ENCODE results near the gene SP6.

The SP6 gene

DNA sequence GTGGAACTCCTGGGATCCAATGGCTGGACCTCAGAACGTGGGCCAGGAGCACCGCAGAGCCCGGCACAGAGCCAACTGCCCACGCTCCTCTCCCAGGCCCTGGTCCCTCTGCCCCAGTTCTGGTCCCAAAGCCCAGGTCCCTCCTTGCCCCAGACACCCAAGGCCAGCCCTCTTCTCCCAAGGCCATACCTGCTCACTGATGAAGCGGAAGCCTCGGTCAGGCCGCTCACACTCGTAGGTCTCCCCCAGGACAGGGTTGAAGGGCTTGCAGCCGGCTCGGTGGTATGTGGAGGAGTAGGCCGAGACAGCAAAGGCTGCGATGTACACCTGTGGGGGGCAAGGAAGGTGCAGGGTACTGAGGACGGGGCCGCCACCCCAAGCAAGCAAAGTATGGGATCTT is 37.9 kb downstream of the SP6 start:
- Histone ChIP-seq H3K4me1 (ENCODE audit: insufficient read depth, low read length) (no peaks in the 10 kb centered on the region), H3K36me3 (ENCODE audit: insufficient read depth, low read depth, low read length) (peaks cover 9% of the 10 kb centered on the region; the same call in 1 of the 2 replicates), H3K9ac (ENCODE audit: low read depth, low read length) (no peak overlapping the region), H3K9me3 (ENCODE audit: insufficient read depth, low read depth, low read length) (no peaks in the 10 kb centered on the region), H3K4me3 (ENCODE audit: low read length) (no peak overlapping the region), H3K27me3 (ENCODE audit: insufficient read depth, low read length) (no peaks in the 10 kb centered on the region), H3K27ac (ENCODE audit: low read length) (no peak overlapping the region)

DNA sequence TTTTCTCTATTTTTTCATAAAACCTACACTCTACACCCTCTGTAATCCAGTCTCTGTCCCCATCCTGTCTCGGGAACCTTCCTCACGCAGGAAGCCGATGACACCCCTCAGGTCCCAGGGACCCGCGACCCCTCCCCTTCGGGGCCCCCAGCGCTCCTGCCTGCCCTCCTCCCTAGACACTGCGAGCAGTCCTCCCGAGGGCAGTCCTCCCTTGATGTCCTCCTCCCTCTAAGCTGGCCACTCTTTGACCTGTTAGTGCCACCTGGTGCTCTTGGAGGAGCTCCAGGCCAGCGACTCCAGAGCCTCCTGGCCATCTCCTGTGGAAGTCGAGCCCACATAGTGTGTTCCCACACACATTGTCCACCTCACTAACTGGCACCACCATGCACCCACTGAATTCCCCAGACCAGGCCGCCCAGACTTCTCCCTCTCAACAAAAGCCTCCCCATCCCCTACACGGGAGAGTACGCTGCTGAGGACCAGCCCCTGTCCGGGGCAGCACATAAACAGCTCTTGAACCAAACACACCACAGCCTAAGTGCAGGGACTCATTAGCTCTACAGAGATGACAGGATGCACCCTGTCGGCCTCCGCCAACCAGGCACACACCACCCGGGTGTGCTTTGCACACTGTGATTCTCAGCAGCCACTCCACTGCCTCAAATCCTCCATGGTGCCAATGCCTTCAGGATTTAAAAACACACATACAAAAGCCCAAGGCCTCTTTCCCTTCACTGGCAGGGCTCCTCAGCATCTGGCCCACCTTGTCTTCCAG is 38.6 kb downstream of the SP6 start:
- Histone ChIP-seq H3K4me3 (ENCODE audit: low read length) (no peak overlapping the region), H3K4me1 (ENCODE audit: insufficient read depth, low read length) (no peaks in the 10 kb centered on the region), H3K36me3 (ENCODE audit: insufficient read depth, low read depth, low read length) (peaks cover 9% of the 10 kb centered on the region; the same call in 1 of the 2 replicates), H3K9ac (ENCODE audit: low read depth, low read length) (no peak overlapping the region), H3K27ac (ENCODE audit: low read length) (no peak overlapping the region), H3K27me3 (ENCODE audit: insufficient read depth, low read length) (no peaks in the 10 kb centered on the region), H3K9me3 (ENCODE audit: insufficient read depth, low read depth, low read length) (no peaks in the 10 kb centered on the region)

DNA sequence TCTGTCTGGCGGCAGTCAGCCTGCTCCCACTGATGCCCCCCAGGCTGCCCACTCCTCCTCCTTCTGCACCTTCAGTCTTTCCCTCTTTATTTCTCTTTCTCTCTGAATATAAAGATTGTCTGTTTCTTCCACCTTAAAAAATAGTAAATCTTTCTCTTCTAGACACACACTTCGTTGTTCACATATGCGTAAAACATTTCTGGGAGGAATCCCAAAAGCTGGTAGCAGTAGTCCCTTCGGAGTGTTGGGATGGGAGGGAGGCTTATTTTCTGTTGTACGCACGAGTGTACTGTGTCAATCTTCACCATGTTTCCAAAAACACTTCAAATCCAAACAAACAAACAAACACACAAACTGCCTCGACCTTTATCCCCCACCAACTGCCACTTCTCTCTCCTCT is 39.3 kb downstream of the SP6 start:
- no peaks in the 10 kb centered on the region for H3K4me1 ChIP-seq (ENCODE audit: insufficient read depth, low read length)
- H3K9ac ChIP-seq (ENCODE audit: low read depth, low read length) = no peak overlapping the region
- no peak overlapping the region for H3K4me3 ChIP-seq (ENCODE audit: low read length)
- peaks cover 12% of the 10 kb centered on the region; the same call in 1 of the 2 replicates for H3K36me3 ChIP-seq (ENCODE audit: insufficient read depth, low read depth, low read length)
- no peaks in the 10 kb centered on the region for H3K27me3 ChIP-seq (ENCODE audit: insufficient read depth, low read length)
- H3K9me3 ChIP-seq (ENCODE audit: insufficient read depth, low read depth, low read length) = no peaks in the 10 kb centered on the region
- H3K27ac ChIP-seq (ENCODE audit: low read length) = no peak overlapping the region

DNA sequence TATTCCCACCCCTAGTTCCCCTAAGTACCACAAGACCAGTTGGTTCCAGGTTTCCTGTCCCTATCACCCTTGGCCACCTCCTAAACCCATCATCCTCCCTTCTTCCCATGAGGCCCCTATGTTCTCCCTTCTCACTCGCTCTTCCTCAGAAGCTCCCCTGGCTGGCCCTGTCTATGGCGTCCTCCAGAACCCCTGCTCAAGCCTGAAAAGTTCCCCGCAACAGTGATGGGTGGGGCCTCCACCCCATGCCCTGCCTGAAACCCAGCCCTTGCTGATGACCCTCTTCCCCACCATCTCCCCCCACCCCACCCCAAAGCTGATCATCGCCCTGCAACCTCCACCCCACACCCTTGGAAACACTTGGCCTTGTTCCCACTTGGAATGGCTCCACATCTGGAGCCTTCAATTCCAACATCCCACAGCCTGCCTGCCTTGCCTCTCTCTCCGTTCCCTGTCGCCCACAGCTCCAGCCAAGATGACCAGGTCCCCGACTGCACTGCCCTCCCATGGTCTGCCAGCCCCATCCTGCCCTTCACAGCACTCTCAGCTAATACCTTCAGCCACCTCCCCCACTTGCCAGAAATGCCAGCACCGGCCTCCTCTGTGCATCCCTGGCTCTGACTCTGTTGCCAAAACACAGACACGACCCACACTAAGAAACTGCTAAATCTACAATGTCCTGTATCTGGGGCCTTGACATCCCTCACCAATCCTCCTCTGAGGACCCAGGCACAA is 39.9 kb downstream of the SP6 start:
- no peak overlapping the region for H3K9ac ChIP-seq (ENCODE audit: low read depth, low read length)
- H3K9me3 ChIP-seq (ENCODE audit: insufficient read depth, low read depth, low read length) = no peaks in the 10 kb centered on the region
- no peaks in the 10 kb centered on the region for H3K27me3 ChIP-seq (ENCODE audit: insufficient read depth, low read length)
- no peak overlapping the region for H3K4me3 ChIP-seq (ENCODE audit: low read length)
- H3K27ac ChIP-seq (ENCODE audit: low read length) = no peak overlapping the region
- peaks cover 12% of the 10 kb centered on the region; the same call in 1 of the 2 replicates for H3K36me3 ChIP-seq (ENCODE audit: insufficient read depth, low read depth, low read length)
- H3K4me1 ChIP-seq (ENCODE audit: insufficient read depth, low read length) = no peaks in the 10 kb centered on the region

DNA sequence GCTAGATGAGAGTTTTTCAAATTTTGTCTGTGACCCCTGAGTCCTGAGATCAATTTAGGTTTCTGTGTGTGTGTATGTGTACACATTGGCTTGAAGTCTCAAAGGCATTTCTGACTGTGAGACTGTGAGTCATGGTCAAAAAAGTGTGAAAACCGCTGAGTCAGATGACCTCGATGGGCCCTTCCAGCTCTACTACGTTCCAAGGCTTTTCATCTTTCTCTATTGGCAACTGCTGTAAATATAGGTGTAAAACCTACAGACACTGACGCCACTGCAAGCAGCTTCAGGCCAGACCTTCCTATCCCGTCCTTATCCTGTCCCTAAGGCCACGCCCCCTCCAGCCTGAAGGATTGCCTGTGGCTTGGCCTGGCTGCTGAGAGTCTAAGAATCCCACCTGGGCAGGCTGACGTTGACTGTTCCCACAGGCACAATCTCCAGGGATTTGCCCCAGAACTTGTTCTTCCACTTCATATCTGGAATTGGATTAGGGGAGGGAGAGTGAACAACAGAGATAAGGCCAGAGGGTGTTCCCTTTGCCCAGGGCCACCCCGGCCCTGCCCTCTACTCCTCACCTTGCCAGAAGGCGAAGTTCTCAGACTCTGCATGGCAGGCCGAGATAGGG is 40.7 kb downstream of the SP6 start:
- no peak overlapping the region for H3K27ac ChIP-seq (ENCODE audit: low read length)
- no peak overlapping the region for H3K9ac ChIP-seq (ENCODE audit: low read depth, low read length)
- H3K9me3 ChIP-seq (ENCODE audit: insufficient read depth, low read depth, low read length) = no peaks in the 10 kb centered on the region
- peaks cover 12% of the 10 kb centered on the region; the same call in 1 of the 2 replicates for H3K36me3 ChIP-seq (ENCODE audit: insufficient read depth, low read depth, low read length)
- H3K27me3 ChIP-seq (ENCODE audit: insufficient read depth, low read length) = no peaks in the 10 kb centered on the region
- H3K4me3 ChIP-seq (ENCODE audit: low read length) = no peak overlapping the region
- no peaks in the 10 kb centered on the region for H3K4me1 ChIP-seq (ENCODE audit: insufficient read depth, low read length)

DNA sequence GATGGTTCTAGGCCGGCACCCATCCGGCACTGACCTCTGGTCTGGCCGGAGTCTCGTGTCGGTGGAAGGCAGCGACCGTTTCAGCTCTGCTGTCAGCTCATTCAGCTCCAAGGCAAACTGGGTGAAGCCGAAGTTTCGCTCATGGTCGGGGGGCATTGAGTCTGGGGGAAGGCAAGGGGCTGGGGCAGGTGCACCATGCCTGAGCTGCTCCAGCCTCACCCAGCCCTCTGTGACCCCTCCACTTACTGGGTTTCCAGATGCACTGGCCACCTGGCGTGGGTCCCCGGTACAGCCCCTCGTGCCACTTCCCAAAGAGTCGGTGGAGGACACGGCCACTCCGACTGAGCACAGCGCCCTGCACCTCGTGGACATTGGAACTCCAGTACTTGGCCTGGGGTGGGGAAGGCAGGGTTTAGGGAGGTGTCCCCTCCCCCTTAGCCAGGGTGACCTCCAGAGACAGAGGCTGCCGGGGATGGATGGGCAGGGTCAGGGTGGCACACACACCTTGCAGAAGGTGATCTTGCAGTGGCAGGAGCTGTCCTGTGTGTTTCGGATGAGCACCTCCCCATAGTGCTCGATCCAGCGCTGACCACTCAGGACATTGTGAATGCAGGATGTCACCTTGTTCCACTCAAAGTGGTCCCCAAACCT is 42.0 kb downstream of the SP6 start:
- no peaks in the 10 kb centered on the region for H3K9me3 ChIP-seq (ENCODE audit: insufficient read depth, low read depth, low read length)
- no peak overlapping the region for H3K27ac ChIP-seq (ENCODE audit: low read length)
- H3K4me1 ChIP-seq (ENCODE audit: insufficient read depth, low read length) = no peaks in the 10 kb centered on the region
- H3K4me3 ChIP-seq (ENCODE audit: low read length) = no peak overlapping the region
- H3K36me3 ChIP-seq (ENCODE audit: insufficient read depth, low read depth, low read length) = peaks cover 12% of the 10 kb centered on the region; the same call in 1 of the 2 replicates
- no peaks in the 10 kb centered on the region; the same call in 1 of the 2 replicates for H3K27me3 ChIP-seq (ENCODE audit: insufficient read depth, low read length)
- no peak overlapping the region for H3K9ac ChIP-seq (ENCODE audit: low read depth, low read length)

DNA sequence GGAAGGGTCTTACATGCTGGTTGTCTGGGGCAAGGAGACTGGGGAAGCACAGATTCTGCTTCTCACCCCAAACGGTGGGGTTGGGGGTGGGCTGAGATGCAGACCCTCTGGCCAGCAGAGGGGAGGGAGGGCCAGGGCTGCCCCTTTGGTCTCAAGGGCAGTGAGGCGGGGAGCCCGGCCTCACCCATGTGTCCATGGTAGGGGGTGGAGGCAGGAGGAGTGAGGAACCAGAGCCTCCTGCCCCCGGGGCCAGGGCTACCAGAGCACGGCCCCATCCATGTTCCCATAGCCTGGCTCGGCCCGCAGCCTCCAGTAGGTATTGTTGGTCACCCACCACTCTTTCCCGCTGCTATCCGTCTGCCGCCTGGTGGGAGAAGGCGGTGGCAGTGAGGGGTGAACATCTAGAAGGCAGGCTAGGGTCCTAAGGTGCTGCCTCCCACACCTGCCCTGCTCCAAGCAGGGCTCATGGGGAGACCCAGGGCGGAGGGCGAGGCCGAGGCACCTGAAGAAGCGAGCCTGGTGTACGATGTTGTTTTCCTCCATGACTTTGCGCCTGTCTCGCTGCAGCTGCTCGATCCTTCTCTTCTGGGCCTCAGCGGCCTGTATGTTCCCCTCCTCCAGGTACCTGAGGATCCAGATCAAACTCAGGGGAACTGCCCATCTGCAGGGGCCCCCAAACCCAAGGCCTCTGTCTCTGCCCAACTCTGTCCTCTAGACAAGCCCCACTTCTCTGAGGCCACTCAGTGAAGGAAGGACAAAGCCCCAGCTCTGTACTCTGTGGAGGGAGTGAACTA is 42.7 kb downstream of the SP6 start:
- Histone ChIP-seq H3K27me3 (ENCODE audit: insufficient read depth, low read length) (no peaks in the 10 kb centered on the region; the same call in 1 of the 2 replicates), H3K27ac (ENCODE audit: low read length) (no peak overlapping the region), H3K4me1 (ENCODE audit: insufficient read depth, low read length) (no peaks in the 10 kb centered on the region), H3K4me3 (ENCODE audit: low read length) (no peak overlapping the region), H3K9ac (ENCODE audit: low read depth, low read length) (no peak overlapping the region), H3K36me3 (ENCODE audit: insufficient read depth, low read depth, low read length) (peaks cover 12% of the 10 kb centered on the region; the same call in 1 of the 2 replicates), H3K9me3 (ENCODE audit: insufficient read depth, low read depth, low read length) (no peaks in the 10 kb centered on the region)

DNA sequence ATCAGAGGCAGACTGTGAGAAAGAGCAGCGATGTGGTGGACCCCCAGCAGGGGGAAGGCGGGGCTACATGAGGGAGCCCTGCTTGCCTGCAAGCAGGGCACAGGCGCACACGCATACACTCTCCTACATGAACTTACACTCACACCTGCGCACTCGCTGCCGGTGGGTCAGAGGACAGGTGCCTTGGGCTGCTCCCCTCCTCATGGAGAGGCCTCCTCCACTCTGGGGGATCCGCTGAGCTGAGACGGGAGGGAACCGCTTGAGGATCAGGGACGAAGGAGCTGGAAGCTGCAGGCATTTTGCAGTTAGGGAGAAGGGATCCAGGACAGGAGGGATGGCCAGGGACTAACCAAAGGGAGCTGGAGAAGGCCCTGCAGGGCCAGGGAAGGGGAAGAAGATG is 43.5 kb downstream of the SP6 start:
- no peak overlapping the region for H3K27ac ChIP-seq (ENCODE audit: low read length)
- no peaks in the 10 kb centered on the region for H3K4me1 ChIP-seq (ENCODE audit: insufficient read depth, low read length)
- no peak overlapping the region for H3K4me3 ChIP-seq (ENCODE audit: low read length)
- H3K27me3 ChIP-seq (ENCODE audit: insufficient read depth, low read length) = no peaks in the 10 kb centered on the region; the same call in 1 of the 2 replicates
- H3K9me3 ChIP-seq (ENCODE audit: insufficient read depth, low read depth, low read length) = no peaks in the 10 kb centered on the region
- H3K36me3 ChIP-seq (ENCODE audit: insufficient read depth, low read depth, low read length) = peaks cover 12% of the 10 kb centered on the region; the same call in 1 of the 2 replicates
- no peak overlapping the region for H3K9ac ChIP-seq (ENCODE audit: low read depth, low read length)

DNA sequence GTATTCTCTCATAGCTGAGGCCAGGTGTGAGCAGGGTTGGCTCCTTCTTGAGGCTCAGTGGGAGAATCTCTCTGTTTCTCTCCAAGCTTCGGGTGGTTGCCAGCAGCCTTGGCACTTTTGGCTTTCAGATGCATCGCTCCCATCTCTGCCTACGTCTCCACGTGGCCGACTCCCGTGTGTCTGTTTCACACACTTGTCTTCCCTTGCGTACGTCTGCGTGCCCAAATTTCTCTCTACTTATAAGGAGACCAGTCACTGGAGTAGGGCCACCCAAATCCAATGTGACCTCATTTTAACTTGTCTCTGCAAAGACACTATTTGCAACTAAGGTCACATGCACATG is 44.1 kb downstream of the SP6 start:
- Histone ChIP-seq H3K4me1 (ENCODE audit: insufficient read depth, low read length) (no peaks in the 10 kb centered on the region), H3K9ac (ENCODE audit: low read depth, low read length) (no peak overlapping the region), H3K4me3 (ENCODE audit: low read length) (no peak overlapping the region), H3K9me3 (ENCODE audit: insufficient read depth, low read depth, low read length) (no peaks in the 10 kb centered on the region), H3K27ac (ENCODE audit: low read length) (no peak overlapping the region), H3K36me3 (ENCODE audit: insufficient read depth, low read depth, low read length) (peaks cover 12% of the 10 kb centered on the region; the same call in 1 of the 2 replicates), H3K27me3 (ENCODE audit: insufficient read depth, low read length) (no peaks in the 10 kb centered on the region; the same call in 1 of the 2 replicates)

DNA sequence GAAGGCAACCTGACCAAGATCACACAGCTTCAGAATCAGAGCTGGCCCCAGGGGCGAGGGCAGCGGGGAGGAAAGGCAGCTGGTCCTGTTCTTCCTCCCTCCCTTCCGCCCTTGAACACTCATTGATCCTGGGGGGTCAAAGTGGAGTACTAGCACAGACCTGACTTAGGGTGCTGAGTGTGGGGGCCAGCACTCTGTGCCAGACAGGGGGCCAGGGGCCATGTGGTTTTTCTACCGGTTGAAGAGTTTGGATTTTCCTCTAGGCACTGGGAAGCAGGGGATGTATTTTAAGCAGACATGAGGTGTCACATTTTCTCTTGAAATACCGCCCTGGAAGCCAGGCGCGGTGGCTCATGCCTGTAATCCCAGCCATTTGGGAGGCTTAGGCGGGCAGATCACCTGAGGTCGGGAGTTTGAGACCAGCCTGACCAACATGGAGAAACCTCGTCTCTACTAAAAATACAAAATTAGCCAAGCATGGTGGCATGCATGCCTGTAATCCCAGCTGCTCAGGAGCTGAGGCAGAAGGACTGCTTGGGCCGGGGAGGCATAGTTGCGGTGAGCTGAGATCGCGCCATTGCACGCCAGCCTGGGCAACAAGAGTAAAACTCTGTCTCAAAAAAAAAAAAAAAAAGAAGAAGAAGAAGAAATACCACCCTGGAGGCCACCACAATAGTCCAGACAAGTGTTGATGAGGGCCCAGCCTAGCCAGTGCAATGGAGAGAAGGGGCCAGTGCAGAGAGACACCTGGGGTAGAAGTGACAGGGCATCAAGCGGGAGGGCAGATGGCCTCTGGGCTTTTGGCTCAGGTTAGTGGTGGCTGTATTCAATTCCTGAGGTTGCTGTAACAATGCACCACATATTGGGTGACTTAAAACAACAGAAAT is 44.7 kb downstream of the SP6 start:
- H3K36me3 ChIP-seq (ENCODE audit: insufficient read depth, low read depth, low read length) = peaks cover 12% of the 10 kb centered on the region; the same call in 1 of the 2 replicates
- no peak overlapping the region for H3K4me3 ChIP-seq (ENCODE audit: low read length)
- no peaks in the 10 kb centered on the region for H3K4me1 ChIP-seq (ENCODE audit: insufficient read depth, low read length)
- no peak overlapping the region for H3K27ac ChIP-seq (ENCODE audit: low read length)
- H3K27me3 ChIP-seq (ENCODE audit: insufficient read depth, low read length) = no peaks in the 10 kb centered on the region; the same call in 1 of the 2 replicates
- no peaks in the 10 kb centered on the region for H3K9me3 ChIP-seq (ENCODE audit: insufficient read depth, low read depth, low read length)
- no peak overlapping the region for H3K9ac ChIP-seq (ENCODE audit: low read depth, low read length)

Measured in iPS-20b (cell line).